HepG2 (cell line): ENCODE data around the gene NSD1. TPM values are rescaled to one million over a fixed set of nuclear protein-coding genes. Genes with fewer than 3 reads are reported as not detected.
A peak's percentile ranks its signal among the peaks of the same experiment; 100 is the strongest.

ENCODE experiments used
- ARNT2 ChIP-seq: sonication (generic); formaldehyde crosslinking; IDR thresholded peaks from 2 replicates; pipeline ENCODE4 v1.8.0; 2022; ENCODE audit warnings: mild to moderate bottlenecking, low read depth, missing genetic modification reagents, moderate library complexity
- CENPX ChIP-seq: sonication (generic); formaldehyde crosslinking; IDR thresholded peaks from 2 replicates; pipeline ENCODE4 v1.9.0; 2021; ENCODE audit warnings: mild to moderate bottlenecking, missing genetic modification reagents, moderate library complexity
- FOXK1 ChIP-seq: sonication (generic); formaldehyde crosslinking; IDR thresholded peaks from 2 replicates; pipeline ENCODE4 v1.4.0; 2020; ENCODE audit warnings: low read depth, missing genetic modification reagents, borderline replicate concordance
- HMG20A ChIP-seq: IDR thresholded peaks from 2 replicates; pipeline ENCODE4 v1.6.1; 2016; ENCODE audit warnings: borderline replicate concordance
- KAT8 ChIP-seq: IDR thresholded peaks from 2 replicates; pipeline ENCODE4 v1.6.1; 2016; ENCODE audit warnings: missing genetic modification reagents, missing compliant biosample characterization
- KDM4B ChIP-seq: sonication (generic); formaldehyde crosslinking; IDR thresholded peaks from 2 replicates; pipeline ENCODE4 v1.4.0; 2020; ENCODE audit warnings: missing genetic modification reagents
- MBD4 ChIP-seq: IDR thresholded peaks from 2 replicates; pipeline ENCODE4 v1.6.1; 2012; ENCODE audit warnings: low read length, inconsistent platforms, borderline replicate concordance
- SMAD1 ChIP-seq: sonication (generic); formaldehyde crosslinking; IDR thresholded peaks from 2 replicates; pipeline ENCODE4 v1.4.0; 2020; ENCODE audit warnings: missing genetic modification reagents, low read depth, mild to moderate bottlenecking, borderline replicate concordance
- ZBTB38 ChIP-seq: sonication (generic); formaldehyde crosslinking; IDR thresholded peaks from 2 replicates; pipeline ENCODE4 v1.5.1; 2020; ENCODE audit warnings: mild to moderate bottlenecking, missing genetic modification reagents
- ZBTB7B ChIP-seq: sonication (generic); formaldehyde crosslinking; IDR thresholded peaks from 2 replicates; pipeline ENCODE4 v1.4.0; 2020; ENCODE audit warnings: missing genetic modification reagents
- ZNF577 ChIP-seq: sonication (generic); formaldehyde crosslinking; IDR thresholded peaks from 2 replicates; pipeline ENCODE4 v1.4.0; 2020; ENCODE audit warnings: mild to moderate bottlenecking, low read depth, missing genetic modification reagents, borderline replicate concordance
- ZNF841 ChIP-seq: sonication (generic); formaldehyde crosslinking; IDR thresholded peaks from 2 replicates; pipeline ENCODE4 v1.8.1; 2023; ENCODE audit warnings: missing genetic modification reagents, borderline replicate concordance
- polyA plus RNA-seq, 8 experiments: library from polyadenylated mRNA; depleted of rRNA in 3 of 8; stranded (reverse) in 7 of 8; unstranded in 1 of 8; fragments of >200 nt; fragmentation: Illumina TruSeq in 4 of 8; extraction: Trizol in 4 of 8; gene quantifications; 2 replicates each; pipeline versions ENCODE4 v1.2.1 to v1.2.3, GENCODE V29; 2011 to 2016; ENCODE audit warnings: low read depth in 4 of 8, missing spikeins in 1 of 8, mixed read lengths in 1 of 8; ENCODE audit not compliant: insufficient read depth in 1 of 8
- total RNA-seq, 5 experiments: library from RNA; depleted of rRNA; stranded (reverse); fragments of >200 nt; fragmentation: Illumina TruSeq; extraction: Trizol; gene quantifications; 2 replicates each; pipeline ENCODE4 v1.2.3, GENCODE V29; 2016; ENCODE audit warnings: low read depth in 1 of 5
- TF ChIP-seq, protein P1 (sequence below): sonication (generic); formaldehyde crosslinking; IDR thresholded peaks from 2 replicates; pipeline ENCODE4 v1.8.0; 2022; ENCODE audit warnings: mild to moderate bottlenecking, missing genetic modification reagents, borderline replicate concordance
- TF ChIP-seq, protein P2 (sequence below): sonication (generic); formaldehyde crosslinking; IDR thresholded peaks from 2 replicates; pipeline ENCODE4 v1.5.0; 2020; ENCODE audit warnings: mild to moderate bottlenecking, missing genetic modification reagents
- TF ChIP-seq, protein P3 (sequence below): IDR thresholded peaks from 2 replicates; pipeline ENCODE4 v1.6.1; 2016; ENCODE audit warnings: missing biosample characterization, missing genetic modification reagents, low read depth
- TF ChIP-seq, protein P4 (sequence below): sonication (generic); formaldehyde crosslinking; IDR thresholded peaks from 2 replicates; pipeline ENCODE4 v1.4.0; 2020; ENCODE audit warnings: mild to moderate bottlenecking, missing genetic modification reagents
- TF ChIP-seq, protein P5 (sequence below): sonication (generic); formaldehyde crosslinking; IDR thresholded peaks from 2 replicates; pipeline ENCODE4 v1.4.0; 2020; ENCODE audit warnings: missing genetic modification reagents
- TF ChIP-seq, protein P6 (sequence below): IDR thresholded peaks from 2 replicates; pipeline ENCODE4 v1.6.1; 2016

NSD1 gene
- total and polyA plus RNA-seq, 2 of the 13 experiments (the other 11 are each of a cell fraction or from before 2014, with no cell fraction given): 0.01 to 0.09 TPM

DNA sequence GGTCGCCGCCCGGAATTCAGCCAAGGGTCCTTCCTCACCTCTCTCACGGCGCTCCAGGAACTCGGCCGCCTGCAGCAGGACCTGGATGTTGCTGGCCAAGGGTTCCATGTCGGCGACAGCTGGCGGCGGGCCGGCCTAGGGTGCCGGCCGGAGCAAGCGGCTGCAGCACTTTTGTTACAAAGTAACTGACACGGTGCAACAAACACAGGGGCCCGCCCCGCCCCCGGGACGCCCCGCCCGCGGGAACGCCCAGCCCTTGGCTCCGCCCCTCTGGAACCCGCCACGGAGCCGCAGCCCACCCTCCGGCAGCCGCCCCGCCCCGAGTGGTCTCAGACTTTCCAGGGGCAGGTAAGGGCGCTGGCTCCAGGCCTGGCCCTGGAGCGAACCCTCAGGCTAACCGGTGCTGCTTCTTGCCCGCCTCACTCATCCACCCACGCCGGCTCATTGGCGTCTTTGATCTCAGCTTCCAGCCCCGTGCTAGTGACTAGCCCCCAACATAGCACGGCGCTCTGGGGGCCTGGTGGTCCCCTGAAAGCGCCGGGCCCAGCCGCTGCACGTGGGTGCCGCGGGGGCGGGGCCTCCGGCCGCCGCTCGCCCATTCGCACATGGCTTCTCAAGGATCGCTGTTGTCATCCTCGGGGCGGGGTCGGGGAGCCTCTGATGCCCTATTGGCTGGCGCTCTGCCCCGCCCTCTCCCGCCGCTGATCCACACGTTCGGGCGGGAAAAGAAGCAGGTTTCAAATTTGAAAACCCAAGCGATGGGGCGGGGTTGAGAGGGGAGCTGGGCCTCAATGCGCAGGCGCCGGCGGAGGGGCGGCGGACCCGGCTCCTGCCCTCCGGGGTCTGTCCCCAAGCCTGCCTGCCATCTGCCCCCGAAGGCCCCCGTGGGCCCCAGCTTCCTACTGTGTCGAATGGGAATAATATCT is 178.4 kb downstream of the NSD1 start, which contains the start of gene MXD3 (continued):
- TF ChIP-seq ZNF577: no peak
- TF ChIP-seq, protein P1, sequence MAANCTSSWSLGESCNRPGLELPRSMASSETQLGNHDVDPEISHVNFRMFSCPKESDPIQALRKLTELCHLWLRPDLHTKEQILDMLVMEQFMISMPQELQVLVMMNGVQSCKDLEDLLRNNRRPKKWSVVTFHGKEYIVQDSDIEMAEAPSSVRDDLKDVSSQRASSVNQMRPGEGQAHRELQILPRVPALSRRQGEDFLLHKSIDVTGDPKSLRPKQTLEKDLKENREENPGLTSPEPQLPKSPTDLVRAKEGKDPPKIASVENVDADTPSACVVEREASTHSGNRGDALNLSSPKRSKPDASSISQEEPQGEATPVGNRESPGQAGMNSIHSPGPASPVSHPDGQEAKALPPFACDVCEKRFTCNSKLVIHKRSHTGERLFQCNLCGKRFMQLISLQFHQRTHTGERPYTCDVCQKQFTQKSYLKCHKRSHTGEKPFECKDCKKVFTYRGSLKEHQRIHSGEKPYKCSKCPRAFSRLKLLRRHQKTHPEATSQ (CRISPR knock-in tag): peak; percentile 50; the same call in 1 of the 2 replicates
- no peak for TF ChIP-seq MBD4
- TF ChIP-seq, protein P2, sequence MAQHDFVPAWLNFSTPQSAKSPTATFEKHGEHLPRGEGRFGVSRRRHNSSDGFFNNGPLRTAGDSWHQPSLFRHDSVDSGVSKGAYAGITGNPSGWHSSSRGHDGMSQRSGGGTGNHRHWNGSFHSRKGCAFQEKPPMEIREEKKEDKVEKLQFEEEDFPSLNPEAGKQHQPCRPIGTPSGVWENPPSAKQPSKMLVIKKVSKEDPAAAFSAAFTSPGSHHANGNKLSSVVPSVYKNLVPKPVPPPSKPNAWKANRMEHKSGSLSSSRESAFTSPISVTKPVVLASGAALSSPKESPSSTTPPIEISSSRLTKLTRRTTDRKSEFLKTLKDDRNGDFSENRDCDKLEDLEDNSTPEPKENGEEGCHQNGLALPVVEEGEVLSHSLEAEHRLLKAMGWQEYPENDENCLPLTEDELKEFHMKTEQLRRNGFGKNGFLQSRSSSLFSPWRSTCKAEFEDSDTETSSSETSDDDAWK (CRISPR knock-in tag): no peak
- TF ChIP-seq, protein P3, sequence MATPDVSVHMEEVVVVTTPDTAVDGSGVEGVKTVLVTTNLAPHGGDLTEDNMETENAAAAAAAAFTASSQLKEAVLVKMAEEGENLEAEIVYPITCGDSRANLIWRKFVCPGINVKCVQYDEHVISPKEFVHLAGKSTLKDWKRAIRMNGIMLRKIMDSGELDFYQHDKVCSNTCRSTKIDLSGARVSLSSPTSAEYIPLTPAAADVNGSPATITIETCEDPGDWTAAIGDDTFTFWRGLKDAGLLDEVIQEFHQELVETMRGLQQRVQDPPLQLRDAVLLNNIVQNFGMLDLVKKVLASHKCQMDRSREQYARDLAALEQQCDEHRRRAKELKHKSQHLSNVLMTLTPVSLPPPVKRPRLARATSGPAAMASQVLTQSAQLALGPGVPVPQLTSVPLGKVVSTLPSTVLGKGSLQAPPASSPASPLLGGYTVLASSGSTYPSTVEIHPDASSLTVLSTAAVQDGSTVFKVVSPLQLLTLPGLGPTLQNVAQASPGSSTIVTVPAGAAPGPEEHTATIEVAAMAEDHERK: 0 out of 2 replicates have a peak, but pooled peaks have one; percentile 55
- TF ChIP-seq ZNF841 (CRISPR knock-in tag): peak; percentile 46; the same call in 1 of the 2 replicates
- TF ChIP-seq, protein P4, sequence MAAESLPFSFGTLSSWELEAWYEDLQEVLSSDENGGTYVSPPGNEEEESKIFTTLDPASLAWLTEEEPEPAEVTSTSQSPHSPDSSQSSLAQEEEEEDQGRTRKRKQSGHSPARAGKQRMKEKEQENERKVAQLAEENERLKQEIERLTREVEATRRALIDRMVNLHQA: no peak
- TF ChIP-seq CENPX (CRISPR knock-in tag): no peak
- no peak for TF ChIP-seq ZBTB38 (CRISPR knock-in tag)
- TF ChIP-seq KAT8: no peak
- TF ChIP-seq FOXK1 (CRISPR knock-in tag): peak; percentile 95
- TF ChIP-seq SMAD1 (CRISPR knock-in tag): no peak
- no peak for TF ChIP-seq KDM4B (CRISPR knock-in tag)
- peak; percentile 95 for TF ChIP-seq ZBTB7B (CRISPR knock-in tag)
- peak; percentile 86; the same call in 1 of the 2 replicates for TF ChIP-seq ARNT2
- TF ChIP-seq, protein P5, sequence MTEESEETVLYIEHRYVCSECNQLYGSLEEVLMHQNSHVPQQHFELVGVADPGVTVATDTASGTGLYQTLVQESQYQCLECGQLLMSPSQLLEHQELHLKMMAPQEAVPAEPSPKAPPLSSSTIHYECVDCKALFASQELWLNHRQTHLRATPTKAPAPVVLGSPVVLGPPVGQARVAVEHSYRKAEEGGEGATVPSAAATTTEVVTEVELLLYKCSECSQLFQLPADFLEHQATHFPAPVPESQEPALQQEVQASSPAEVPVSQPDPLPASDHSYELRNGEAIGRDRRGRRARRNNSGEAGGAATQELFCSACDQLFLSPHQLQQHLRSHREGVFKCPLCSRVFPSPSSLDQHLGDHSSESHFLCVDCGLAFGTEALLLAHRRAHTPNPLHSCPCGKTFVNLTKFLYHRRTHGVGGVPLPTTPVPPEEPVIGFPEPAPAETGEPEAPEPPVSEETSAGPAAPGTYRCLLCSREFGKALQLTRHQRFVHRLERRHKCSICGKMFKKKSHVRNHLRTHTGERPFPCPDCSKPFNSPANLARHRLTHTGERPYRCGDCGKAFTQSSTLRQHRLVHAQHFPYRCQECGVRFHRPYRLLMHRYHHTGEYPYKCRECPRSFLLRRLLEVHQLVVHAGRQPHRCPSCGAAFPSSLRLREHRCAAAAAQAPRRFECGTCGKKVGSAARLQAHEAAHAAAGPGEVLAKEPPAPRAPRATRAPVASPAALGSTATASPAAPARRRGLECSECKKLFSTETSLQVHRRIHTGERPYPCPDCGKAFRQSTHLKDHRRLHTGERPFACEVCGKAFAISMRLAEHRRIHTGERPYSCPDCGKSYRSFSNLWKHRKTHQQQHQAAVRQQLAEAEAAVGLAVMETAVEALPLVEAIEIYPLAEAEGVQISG (CRISPR knock-in tag): peak; percentile 54
- TF ChIP-seq, protein P6, sequence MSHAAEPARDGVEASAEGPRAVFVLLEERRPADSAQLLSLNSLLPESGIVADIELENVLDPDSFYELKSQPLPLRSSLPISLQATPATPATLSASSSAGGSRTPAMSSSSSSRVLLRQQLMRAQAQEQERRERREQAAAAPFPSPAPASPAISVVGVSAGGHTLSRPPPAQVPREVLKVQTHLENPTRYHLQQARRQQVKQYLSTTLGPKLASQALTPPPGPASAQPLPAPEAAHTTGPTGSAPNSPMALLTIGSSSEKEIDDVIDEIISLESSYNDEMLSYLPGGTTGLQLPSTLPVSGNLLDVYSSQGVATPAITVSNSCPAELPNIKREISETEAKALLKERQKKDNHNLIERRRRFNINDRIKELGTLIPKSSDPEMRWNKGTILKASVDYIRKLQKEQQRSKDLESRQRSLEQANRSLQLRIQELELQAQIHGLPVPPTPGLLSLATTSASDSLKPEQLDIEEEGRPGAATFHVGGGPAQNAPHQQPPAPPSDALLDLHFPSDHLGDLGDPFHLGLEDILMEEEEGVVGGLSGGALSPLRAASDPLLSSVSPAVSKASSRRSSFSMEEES (CRISPR knock-in tag): no peak
- no peak for TF ChIP-seq HMG20A (CRISPR knock-in tag)
